Activated B cell treated with CpG ODN at 0.5 μM for 24 hours (primary cell): Measurements from ENCODE around the gene STK10. TPM values are rescaled to one million over a fixed set of nuclear protein-coding genes. Genes with fewer than 3 reads are reported as not detected.

ENCODE experiments used
- ATAC-seq: fragments of 200-7000 bp; cut with Tn5 transposase; one replicate; pipeline ENCODE4 v1.10.0; 2021; ENCODE audit warnings: low read depth, mild to moderate bottlenecking, moderate library complexity
- CTCF ChIA-PET: fragments of 350-600 bp; sonication (Branson Sonifier 250); formaldehyde crosslinking; loops from one replicate; lab custom pipeline; 2021; ENCODE audit warnings: antibody characterized with exemption; lab: Charles Lee
- POLR2A ChIA-PET: fragments of 350-600 bp; sonication (Branson Sonifier 250); formaldehyde crosslinking; loops from one replicate; lab custom pipeline; 2021; ENCODE audit warnings: antibody characterized with exemption; lab: Charles Lee
- DNase-seq: peaks from one replicate; pipeline ENCODE4 v3.0.0; 2022
- H3K27ac Mint-ChIP-seq: one replicate; pipeline ENCODE4 v1.8.0; 2020; ENCODE audit warnings: mixed read lengths
- H3K27me3 Mint-ChIP-seq: one replicate; pipeline ENCODE4 v1.8.0; 2021; ENCODE audit warnings: mixed read lengths
- H3K36me3 Mint-ChIP-seq: one replicate; pipeline ENCODE4 v1.8.0; 2021; ENCODE audit warnings: low read depth, mixed read lengths
- H3K4me1 Mint-ChIP-seq: one replicate; pipeline ENCODE4 v1.8.0; 2021; ENCODE audit warnings: mixed read lengths
- H3K4me3 Mint-ChIP-seq: one replicate; pipeline ENCODE4 v1.8.0; 2020; ENCODE audit warnings: mild to moderate bottlenecking, mixed read lengths
- H3K9me3 Mint-ChIP-seq: one replicate; pipeline ENCODE4 v1.8.0; 2020; ENCODE audit warnings: mixed read lengths
- CTCF ChIP-seq: fragments of 200-600 bp; IDR thresholded peaks from one replicate; pipeline ENCODE4 v1.8.0; 2022; ENCODE audit warnings: antibody characterized with exemption, mild to moderate bottlenecking
- intact Hi-C: fragments of 100-400 bp; cut with micrococcal nuclease; formaldehyde crosslinking; loops from one replicate; pipeline ENCODE4 v1.15.1; 2024
- total RNA-seq: library from RNA; stranded (reverse); gene quantifications from 2 replicates; pipeline ENCODE4 v1.2.3, GENCODE V29; 2022

STK10 gene
- total RNA-seq, 1 donor from 2014 or later: 276 TPM

- ATAC-seq: no peak
- Mint-ChIP-seq H3K36me3 (peaks cover 60% of the 10 kb centered on the region), H3K27ac (peak overlapping the region; percentile 85), H3K4me1 (peaks cover 68% of the 10 kb centered on the region), H3K9me3 (no peaks in the 10 kb centered on the region), H3K4me3 (no peak overlapping the region), H3K27me3 (no peaks in the 10 kb centered on the region)
- intact Hi-C loops: loop anchor here (1.0 to 2.0 kb wide), 4 partner anchors 8 to 43 kb away; partner anchors contain the start of gene STK10
- DNase-seq: no peak
- CTCF ChIA-PET: interaction anchor here (1.3 kb wide), 1 partner anchor 43 kb away, joined by 3 read pairs; the partner anchor contains the start of gene STK10
- POLR2A ChIA-PET: interaction anchor here (0.6 to 1.6 kb wide), 6 partner anchors 8 to 43 kb away, joined by 3 to 10 read pairs (median 4); partner anchors contain the start of gene STK10
- TF ChIP-seq CTCF: no peak
These were observed 42.8 kb downstream of the STK10 start for GRCh38 chr5:172144931-172145869.

GRCh38 chr5:172144291-172144815 is 43.7 kb downstream of the STK10 start:
- Mint-ChIP-seq H3K4me3 (peak overlapping the region; percentile 7), H3K4me1 (peaks cover 73% of the 10 kb centered on the region), H3K27ac (peak overlapping the region; percentile 85), H3K9me3 (no peaks in the 10 kb centered on the region), H3K36me3 (peaks cover 62% of the 10 kb centered on the region), H3K27me3 (no peaks in the 10 kb centered on the region)
- no peak for TF ChIP-seq CTCF
- ChIA-PET POLR2A (interaction anchor here (0.5 to 1.6 kb wide), 8 partner anchors 8 to 44 kb away, joined by 3 to 10 read pairs (median 5); partner anchors contain the start of gene STK10), CTCF (interaction anchor here (1.3 kb wide), 1 partner anchor 44 kb away, joined by 3 read pairs; the partner anchor contains the start of gene STK10)
- intact Hi-C loops: loop anchor here (1.0 to 2.0 kb wide), 4 partner anchors 9 to 44 kb away; partner anchors contain the start of gene STK10
- DNase-seq (no peak), ATAC-seq (peak; percentile 92)

GRCh38 chr5:172143875-172144274 is 44.1 kb downstream of the STK10 start:
- peaks cover 78% of the 10 kb centered on the region for H3K4me1 Mint-ChIP-seq

GRCh38 chr5:172142709-172143215 is 45.3 kb downstream of the STK10 start:
- ChIA-PET POLR2A (no interaction called here), CTCF (interaction anchor here (1.1 kb wide), 1 partner anchor 44 kb away, joined by 3 read pairs; no protein-coding TSS in a partner anchor)
- Mint-ChIP-seq H3K4me1 (peaks cover 73% of the 10 kb centered on the region), H3K27me3 (no peaks in the 10 kb centered on the region), H3K36me3 (peaks cover 58% of the 10 kb centered on the region), H3K4me3 (no peak overlapping the region), H3K27ac (peak overlapping the region; percentile 61), H3K9me3 (no peaks in the 10 kb centered on the region)
- no peak for TF ChIP-seq CTCF
- no peak for ATAC-seq
- no peak for DNase-seq
- intact Hi-C loops: no loop called here

More at GRCh38 chr5:172143875-172144274, 44.1 kb downstream of the STK10 start:
- no peak for ATAC-seq
- intact Hi-C loops: loop anchor here (1.0 to 2.0 kb wide), 4 partner anchors 9 to 44 kb away; partner anchors contain the start of gene STK10
- Mint-ChIP-seq H3K27ac (peak overlapping the region; percentile 85), H3K9me3 (no peaks in the 10 kb centered on the region), H3K36me3 (peaks cover 66% of the 10 kb centered on the region), H3K4me3 (peak overlapping the region; percentile 7), H3K27me3 (no peaks in the 10 kb centered on the region)
- no peak for DNase-seq
- no peak for TF ChIP-seq CTCF
- ChIA-PET POLR2A (interaction anchor here (0.5 to 1.6 kb wide), 7 partner anchors 25 to 44 kb away, joined by 3 to 10 read pairs (median 5); partner anchors contain the start of gene STK10), CTCF (interaction anchor here (1.3 kb wide), 1 partner anchor 44 kb away, joined by 3 read pairs; the partner anchor contains the start of gene STK10)
